ENCODE measurements around the gene PELO.

Gene PELO

DNA sequence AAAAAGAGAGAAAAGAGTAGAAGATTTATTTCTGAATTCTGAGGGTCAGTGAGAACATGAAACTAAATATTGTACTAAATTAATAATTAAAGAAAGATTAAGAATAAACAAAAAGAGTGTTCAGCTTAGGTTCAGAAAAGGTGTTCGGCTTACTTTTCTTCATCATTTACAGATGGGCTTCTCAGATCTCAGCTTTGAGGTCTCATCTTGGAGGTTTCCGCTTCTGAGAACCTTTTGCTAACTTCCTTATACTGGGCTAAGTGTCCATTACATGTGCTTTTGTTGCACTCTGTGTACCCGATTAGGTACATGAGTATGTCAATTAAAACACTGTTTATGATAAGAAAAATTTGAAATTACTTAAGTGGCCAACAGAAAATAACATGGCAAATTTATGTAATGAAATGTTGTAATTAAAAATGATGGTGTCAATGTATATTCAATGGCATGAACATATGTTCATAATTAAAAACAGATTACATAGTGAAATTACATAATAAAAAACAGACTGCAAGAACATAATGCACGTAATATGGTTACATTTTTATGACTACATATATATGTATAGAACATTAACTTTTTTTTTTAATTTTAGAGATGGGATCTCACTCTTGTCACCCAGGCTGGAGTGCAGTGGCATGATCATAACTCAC lies 17.3 kb upstream of the PELO start:
- intact Hi-C loops (cut with DNase I) = no loop called here
- DNase-seq = no peak

DNA sequence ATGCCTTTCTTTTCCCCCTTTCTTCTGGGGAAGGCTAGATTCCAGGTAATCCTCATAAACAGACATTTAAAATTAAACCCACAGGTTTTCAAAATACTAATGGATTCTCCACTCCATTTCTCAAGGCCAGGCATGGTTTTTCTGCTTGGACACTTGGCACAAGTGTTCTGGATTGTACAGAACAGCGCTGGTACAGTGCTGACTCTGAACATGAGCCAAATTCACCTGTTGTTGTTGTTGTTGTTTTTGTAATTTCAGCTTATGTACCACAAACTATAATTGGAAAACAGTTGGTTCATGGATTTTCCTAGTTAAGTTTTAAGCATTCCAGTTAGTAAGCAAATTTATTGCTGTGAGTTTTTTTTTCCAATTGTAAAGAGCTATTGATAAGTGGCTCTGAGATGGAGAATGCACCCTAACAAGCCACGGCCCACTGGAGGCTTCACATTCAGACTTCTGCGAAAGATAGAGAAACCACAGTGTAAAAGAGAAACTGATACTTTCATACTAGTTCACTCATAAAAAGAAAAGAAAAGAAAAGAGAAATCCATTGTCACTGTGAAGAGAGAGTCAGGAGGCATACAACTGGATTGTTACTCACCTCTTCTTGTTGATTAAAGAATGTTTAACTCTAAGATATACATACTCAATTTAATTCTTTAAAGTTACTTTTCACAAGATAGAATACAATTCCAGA lies 16.2 kb upstream of the PELO start:
- DNase-seq = no peak
- intact Hi-C loops (cut with DNase I) = no loop called here

DNA sequence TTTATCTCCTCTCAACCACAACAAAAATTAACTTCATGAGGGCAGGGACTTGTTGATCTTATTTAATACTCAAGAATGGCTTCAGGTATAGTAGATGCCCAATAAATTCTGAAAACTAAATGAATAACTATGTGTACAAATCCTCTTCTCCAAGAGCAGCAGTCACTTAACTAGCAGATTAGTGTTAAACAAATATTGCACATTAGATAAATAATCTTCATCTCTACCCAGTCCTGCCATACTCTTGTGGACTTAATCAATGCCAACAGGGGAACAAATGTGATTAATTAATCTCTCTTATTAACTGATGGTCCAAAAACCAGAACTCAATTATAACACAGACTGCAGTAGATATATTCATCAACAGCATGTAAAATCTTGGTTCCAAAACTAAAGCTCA lies 15.0 kb upstream of the PELO start:
- no peak for DNase-seq
- intact Hi-C loops (cut with DNase I) = no loop called here

DNA sequence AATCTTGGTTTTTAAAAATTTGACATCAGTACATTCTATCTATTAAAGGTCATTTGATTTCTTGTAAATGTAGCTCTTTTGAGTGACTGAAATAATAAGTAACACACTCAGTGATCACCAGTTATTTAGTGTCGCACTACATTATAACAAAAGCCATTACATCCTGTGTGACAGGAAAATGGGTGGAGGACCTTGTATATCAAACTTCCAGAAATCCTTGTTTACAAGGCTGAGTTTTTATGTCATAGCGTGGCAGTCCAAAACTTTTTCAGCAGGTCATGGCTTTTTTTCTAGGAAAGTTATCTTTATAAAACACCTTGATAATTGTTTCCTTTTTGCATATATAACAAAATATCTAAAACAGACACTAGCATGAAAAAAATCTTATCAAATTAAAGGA lies 14.4 kb upstream of the PELO start:
- intact Hi-C loops (cut with DNase I) = no loop called here
- no peak for DNase-seq

DNA sequence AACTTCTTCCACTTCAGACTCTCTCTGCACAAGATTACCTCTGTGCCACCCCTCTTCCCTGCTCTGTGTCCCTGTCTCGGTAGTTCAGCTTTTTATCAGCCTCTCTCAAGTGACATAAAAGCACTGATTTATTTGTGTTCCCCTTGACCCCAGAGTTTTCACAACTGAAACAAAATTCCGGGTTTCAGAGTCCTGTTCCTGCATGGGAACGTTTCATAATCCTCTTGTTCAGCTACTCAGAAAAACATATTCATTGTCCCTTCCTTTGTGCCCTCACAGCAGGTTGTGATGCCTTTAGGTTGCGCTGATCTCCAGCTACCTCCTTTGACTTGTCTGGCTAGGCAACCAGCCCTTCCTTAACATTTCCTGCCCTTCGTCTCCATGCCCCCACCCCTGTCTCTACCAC lies 13.7 kb upstream of the PELO start:
- no peak for DNase-seq
- intact Hi-C loops (cut with DNase I) = no loop called here

DNA sequence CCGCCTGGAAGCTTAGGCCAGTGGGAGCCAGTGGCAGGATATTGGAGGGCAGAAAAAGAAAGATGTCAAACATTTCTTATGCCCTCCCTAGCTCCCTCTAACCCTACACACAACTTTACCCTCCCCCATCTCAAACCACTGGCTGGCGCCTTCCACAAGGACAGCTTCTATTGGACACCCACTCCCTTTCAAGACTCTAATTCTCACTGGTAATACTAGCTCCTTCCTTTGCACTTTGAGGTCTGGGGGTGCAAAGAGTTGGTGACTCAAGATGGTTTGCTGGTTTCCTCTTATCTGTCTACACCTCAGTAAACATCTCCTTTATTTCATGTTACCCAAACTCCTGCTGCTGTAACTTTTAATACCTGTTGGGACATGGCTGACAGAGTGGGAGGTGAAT lies 11.6 kb upstream of the PELO start:
- DNase-seq = no peak

DNA sequence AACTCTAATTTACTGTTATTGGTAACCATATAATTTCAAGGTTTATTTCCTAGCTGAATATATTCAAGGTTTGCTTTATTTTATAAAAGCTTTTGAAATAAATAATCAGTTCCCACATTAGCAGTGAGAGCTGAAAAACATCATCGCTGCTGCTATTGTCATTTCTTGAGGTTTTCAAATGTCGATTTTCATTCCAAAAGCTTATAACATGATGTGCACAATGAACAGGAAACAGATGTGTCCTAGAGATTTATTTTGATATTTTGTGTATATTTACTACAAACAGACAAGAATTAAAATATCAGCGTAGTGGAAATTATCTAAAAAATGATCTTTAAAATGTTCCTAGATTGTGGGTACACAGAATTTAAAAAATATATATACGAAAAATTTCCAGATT lies 10.5 kb upstream of the PELO start:
- no peak for DNase-seq
- intact Hi-C loops (cut with DNase I) = no loop called here

More for the DNA sequence above, 11.6 kb upstream of the PELO start:
- intact Hi-C loops (cut with DNase I) = no loop called here

DNA sequence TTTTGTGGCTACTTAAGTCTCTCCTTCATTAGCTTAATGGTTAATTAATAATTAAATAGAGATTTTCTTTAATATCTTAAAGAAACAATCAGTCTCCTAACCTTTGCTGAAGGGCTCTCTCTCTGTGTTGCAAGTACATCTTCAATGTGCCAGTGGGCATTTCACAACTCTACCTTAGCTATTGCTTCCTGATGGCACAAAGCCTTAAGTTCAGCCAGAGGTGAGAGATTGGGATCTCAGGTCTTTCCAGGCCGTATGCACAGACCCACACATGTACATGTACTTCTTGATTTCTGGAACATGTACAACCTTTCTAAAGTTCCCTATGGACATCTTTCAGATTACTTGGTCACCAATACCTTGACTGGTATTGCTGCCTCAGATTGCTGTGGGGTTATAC lies 8.9 kb upstream of the PELO start:
- no peak for DNase-seq
- intact Hi-C loops (cut with DNase I) = no loop called here

DNA sequence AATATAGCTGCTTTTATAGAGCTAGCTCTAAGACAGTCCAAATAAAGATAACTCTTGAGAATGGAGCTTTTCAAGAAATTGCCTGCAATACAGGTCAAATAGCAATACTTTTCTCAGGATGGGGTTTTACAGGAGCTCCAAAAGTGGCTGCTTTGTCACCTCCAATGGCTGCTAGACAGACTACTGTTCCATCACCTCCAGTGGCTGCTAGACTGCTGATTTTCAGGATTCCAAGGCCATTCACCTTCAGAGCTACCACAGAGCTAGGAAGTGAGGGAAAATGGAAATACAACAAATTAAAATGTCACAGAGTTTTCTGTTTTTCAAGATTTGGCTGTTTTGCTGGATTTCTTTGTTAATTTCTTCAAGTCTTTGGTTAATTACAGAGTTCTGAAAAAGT lies 8.5 kb upstream of the PELO start:
- intact Hi-C loops (cut with DNase I) = no loop called here
- DNase-seq = no peak

DNA sequence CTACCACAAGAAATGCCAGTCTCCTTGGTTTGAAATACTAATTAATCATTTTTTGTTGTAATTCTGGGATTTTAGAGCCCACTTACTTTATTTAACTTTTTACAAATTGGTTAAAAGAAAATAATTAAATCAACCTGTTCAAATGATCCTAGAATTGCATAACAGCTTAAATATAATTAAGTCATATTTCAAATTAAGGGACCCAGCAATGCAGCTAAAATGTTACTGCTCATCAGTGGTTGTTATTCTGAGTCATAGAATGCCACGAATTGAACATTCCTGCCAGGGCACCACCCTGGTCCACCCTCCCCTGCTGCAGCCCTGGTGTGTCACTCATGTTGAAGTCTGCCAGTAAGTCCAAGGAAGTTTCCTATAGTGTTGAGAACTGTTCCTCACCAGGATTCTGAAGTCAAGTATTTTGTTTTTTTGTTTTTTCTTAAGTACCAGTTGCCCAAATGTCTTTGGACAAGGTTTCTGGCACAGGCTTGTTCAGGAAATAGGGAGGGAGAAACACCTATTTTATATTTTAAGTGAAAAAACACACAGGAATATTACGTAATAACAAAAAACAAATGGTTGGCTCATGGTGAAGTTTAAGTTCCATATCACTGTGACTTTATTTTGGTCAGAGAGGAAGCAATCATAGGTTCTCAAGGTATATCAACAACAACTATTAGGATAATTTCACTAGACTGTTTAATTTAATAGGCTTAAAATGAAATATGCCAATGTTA lies 4.3 kb upstream of the PELO start:
- no peak for DNase-seq
- intact Hi-C loops (cut with DNase I) = no loop called here

DNA sequence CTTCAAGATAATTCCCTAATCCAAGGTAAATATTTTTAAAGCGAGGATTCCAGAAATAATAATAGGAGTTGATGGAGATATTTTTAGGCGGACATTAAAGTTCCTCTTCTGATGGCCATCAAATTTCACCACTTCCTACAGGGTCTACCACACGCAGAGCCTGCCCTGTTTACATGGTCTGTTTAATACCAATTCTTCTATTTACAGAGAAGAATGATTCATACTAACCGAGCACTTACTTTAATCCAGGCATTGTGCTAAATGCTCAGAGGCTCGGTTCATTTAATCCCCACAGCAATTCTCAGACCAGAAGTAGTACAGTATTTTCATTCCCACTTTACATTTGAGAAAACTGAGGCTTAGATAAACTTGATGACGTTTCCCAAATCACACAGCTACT lies 3.0 kb upstream of the PELO start:
- no peak for DNase-seq
- intact Hi-C loops (cut with DNase I) = loop anchor here (5.0 kb wide), 1 partner anchor 133 kb away; no protein-coding TSS in a partner anchor

DNA sequence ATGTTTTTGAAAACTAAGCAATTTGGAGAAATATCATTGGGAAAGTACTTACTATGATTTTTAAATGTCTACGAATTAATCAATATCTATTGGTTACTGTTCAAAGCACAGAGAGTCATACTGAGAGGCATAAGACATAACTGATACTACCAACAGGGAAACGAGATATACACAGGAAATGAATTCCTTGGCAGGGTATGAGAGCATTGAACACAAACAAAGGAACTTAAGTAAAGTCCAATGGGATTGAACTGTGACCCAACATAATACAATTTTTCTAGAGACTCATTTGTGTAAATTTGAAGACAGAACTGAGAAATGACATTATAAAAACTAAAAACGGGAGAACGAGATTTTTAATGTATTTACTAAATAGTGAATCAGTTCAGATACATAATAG lies 1.3 kb upstream of the PELO start:
- intact Hi-C loops (cut with DNase I) = loop anchor here (5.0 kb wide), 1 partner anchor 131 kb away; no protein-coding TSS in a partner anchor

DNA sequence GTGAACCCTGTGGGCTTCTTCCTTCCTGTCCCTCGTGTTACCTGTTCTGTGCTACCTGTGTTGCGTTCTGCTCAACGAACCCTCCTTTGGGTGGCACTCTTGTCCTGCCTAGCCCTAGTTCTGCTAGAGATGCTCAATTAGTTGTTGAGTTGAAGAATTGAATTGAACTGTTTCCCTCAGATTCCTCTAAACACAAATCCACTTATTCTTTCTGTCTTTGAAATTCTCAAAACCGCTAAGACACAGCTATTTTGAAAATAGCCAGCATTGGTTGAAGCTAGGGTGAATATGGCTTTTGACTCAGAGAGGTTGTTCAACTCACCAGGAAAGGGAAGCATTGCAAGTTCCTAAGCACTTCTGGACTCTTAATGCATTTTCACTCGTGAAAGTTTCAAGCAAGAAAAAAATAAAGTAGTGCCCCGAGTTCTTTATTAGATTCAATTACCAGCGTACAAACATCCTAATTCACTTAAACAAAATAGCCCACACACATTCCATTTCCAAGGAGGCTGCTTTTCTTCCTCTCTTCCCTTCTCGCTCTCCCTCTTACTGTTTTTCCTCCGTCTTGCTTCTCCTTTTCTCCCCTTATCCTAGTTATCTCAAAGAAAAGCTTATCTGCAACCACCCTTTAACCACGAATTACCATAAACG lies 642 bp upstream of the PELO start:
- intact Hi-C loops (cut with DNase I) = loop anchor here (5.0 kb wide), 1 partner anchor 130 kb away; no protein-coding TSS in a partner anchor
- DNase-seq = peak in 4 of 42 donors; percentile 6 to 31 (median 14)

More for the DNA sequence above, 1.3 kb upstream of the PELO start:
- DNase-seq = no peak

DNA sequence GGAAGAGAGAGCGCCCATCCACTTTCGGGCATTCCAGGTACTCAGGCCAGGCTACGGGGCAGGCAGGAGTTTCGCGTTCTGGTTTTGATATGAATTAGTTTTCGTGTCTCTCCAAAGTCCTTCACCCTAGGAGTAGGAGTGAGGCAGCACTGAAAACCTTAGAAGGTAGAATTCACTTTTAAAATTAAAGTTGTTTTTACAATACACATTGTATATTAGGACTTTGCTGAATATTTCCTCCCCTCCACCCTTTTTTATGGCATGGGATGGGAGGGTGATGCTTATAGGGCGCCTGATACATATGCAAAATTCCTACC lies 747 bp downstream of the PELO start:
- intact Hi-C loops (cut with DNase I) = loop anchor here (5.0 kb wide), 1 partner anchor 129 kb away; no protein-coding TSS in a partner anchor
- no peak for DNase-seq

DNA sequence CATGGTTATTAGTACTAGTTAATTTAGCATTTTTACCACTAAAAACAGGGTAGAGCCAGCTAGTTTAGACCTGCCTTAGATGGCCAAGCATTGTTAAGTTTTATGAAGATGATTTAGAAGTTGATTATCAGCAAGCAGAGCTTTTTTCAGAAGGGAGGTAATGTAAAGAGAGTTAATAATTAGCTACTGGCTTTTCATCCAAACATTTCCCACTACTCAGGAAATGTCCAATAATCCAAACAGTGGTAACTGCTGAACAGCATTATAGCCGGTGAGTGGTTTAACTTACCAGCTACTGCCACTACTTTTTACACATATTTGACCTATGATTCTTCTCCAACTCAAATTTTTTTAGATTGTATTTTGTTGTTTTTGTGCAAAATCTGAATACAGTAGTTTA lies 1.7 kb downstream of the PELO start:
- DNase-seq = no peak
- intact Hi-C loops (cut with DNase I) = loop anchor here (5.0 kb wide), 1 partner anchor 128 kb away; no protein-coding TSS in a partner anchor

DNA sequence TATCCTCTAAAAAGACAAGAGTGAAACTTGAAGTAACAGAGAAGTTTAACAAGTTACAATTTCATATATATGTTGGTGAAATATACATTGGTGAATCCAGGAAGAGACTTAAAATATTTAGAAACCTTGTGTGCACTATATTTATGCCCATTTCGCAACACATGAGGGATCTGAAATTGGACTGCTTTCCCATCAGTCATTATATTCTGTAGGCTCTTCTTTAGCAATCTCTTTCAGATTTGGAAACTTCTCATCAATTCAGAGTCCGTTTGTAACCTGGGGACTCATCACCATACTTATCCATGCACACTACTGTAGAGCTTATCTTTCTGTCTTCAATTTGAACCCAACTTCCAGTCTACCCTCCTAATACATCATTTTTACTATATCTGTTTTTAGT lies 2.1 kb downstream of the PELO start:
- intact Hi-C loops (cut with DNase I) = loop anchor here (5.0 kb wide), 1 partner anchor 127 kb away; no protein-coding TSS in a partner anchor

DNA sequence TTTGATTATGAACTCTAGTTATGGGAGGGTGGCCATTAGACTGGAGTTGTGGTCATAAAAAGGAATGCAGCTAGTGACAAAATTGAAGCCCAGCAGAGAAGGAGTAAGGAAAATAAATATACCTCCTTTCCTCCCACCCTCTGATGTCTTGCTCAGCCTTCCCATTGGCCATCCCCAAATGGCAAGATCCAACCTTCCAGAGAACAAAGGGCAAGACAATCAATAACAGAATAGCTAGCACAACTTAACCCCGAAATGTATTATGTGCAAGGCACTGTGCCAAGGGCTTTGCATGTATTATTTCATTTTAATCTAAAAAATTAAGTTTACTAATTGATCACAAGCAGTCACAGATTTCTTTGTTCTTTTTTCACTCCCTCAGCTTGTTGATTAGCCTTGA lies 3.6 kb downstream of the PELO start:
- intact Hi-C loops (cut with DNase I) = no loop called here
- no peak for DNase-seq

More for the DNA sequence above, 2.1 kb downstream of the PELO start:
- DNase-seq = no peak

DNA sequence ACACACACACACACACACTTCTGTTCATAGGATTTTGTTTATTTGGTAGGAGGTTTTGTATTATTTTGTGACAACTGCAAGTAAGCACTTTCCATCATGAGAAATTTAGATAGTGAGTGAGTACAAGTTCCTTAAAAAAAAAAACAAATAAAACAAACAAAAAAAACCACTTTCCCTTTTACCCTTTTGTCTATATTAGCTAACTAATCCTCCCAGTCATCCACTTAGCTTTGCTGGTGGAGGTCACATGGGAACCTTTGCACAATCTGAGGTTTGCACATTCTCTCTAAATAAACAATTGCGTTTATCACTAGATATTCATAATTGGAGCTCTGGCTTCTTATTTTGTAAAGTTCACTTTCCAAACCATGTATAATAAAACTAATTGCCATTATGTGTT lies 6.8 kb downstream of the PELO start:
- intact Hi-C loops (cut with DNase I) = no loop called here
- DNase-seq = no peak

DNA sequence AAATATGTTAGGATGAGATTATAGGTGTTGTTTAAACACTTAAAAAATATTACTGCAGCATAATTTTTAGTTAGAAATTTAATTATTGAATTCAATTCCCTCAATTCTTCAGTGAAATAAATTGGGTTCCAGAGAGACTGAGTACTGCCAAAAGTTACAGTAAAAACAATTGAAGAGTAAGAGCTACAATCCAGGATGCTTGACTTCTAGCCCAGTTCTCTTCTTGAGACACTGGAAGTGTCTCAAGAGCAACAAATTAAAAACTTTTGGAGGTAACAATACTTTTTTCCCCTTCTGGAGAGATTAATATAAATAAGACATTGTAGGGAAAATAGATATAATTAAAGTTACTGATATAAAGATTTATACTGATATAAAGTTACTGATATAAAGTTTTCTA lies 8.3 kb downstream of the PELO start:
- intact Hi-C loops (cut with DNase I) = no loop called here
- DNase-seq = no peak
